ENCODE results near the gene ZC3H18. TPM values are rescaled to one million over a fixed set of nuclear protein-coding genes. Genes with fewer than 3 reads are reported as not detected.

The ZC3H18 gene
- total RNA-seq, 1 experiment from 2014 or later = 76.4 TPM

DNA sequence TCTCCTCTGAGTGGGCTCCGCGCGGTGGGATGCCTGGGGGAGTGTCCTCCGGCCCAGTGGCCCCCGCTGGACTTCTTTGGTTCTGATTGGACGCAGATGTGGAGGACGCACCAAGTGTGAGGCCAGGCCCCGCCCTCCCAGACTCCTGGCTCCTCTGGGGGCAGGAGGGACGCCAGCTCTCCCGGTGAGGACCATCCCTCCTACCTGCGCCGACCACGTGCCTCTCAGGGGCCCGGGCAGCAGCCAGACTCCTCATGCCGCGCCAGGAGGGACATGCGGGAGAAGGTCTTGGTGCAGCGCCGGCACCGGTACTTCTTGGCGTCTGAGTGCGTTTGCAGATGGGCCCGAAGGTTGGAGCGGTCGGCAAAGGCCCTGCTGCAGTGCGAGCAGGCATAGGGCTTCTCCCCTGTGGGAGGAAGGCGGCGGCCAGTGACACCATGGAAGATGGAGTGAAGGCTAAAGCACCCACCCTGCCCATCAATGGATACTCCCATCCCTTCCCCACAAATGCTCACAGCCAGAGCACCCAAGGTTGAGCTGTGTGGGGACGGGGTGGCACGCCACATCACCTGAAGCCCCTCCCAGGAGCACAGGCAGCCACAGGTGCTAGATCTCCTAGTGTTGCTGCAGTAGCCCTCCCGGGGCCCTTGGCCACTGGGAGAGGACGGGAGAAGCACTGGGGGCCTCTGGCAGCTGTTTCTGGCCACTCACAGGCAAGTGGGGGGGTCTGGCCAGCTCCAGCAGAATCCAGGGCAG is 108.2 kb downstream of the ZC3H18 start:
- BruUV-seq (replicated peaks) = no TSS peak
- no peak for DNase-seq
- peaks cover 16% of the 10 kb centered on the region for H3K4me1 ChIP-seq (replicated peaks; ENCODE audit: insufficient read depth)
- TF ChIP-seq EZH2 (IDR thresholded peaks at IDR 0.05; ENCODE audit: low read depth) = no peak
- TF ChIP-seq, protein P1, sequence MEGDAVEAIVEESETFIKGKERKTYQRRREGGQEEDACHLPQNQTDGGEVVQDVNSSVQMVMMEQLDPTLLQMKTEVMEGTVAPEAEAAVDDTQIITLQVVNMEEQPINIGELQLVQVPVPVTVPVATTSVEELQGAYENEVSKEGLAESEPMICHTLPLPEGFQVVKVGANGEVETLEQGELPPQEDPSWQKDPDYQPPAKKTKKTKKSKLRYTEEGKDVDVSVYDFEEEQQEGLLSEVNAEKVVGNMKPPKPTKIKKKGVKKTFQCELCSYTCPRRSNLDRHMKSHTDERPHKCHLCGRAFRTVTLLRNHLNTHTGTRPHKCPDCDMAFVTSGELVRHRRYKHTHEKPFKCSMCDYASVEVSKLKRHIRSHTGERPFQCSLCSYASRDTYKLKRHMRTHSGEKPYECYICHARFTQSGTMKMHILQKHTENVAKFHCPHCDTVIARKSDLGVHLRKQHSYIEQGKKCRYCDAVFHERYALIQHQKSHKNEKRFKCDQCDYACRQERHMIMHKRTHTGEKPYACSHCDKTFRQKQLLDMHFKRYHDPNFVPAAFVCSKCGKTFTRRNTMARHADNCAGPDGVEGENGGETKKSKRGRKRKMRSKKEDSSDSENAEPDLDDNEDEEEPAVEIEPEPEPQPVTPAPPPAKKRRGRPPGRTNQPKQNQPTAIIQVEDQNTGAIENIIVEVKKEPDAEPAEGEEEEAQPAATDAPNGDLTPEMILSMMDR (conservative IDR thresholded peaks at IDR 0.05) = no peak
- H3K36me3 ChIP-seq (ENCODE audit: low read depth) = no peaks in the 10 kb centered on the region
- H3K27ac ChIP-seq = 0 out of 2 replicates have a peak overlapping the region, but pooled peaks have one; percentile 3
- H3K4me2 ChIP-seq = no peak overlapping the region
- H2AFZ ChIP-seq = no peak overlapping the region
- H3K4me3 ChIP-seq = no peak overlapping the region
- no peaks in the 10 kb centered on the region for H3K9me3 ChIP-seq (ENCODE audit: insufficient read depth, low read depth)
- intact Hi-C loops (cut with micrococcal nuclease; ENCODE audit: unreplicated experiment) = no loop called here
- H3F3A ChIP-seq (ENCODE audit: insufficient read depth, low read depth) = peaks cover 8% of the 10 kb centered on the region; the same call in 1 of the 2 replicates
- no peaks in the 10 kb centered on the region for H3K79me2 ChIP-seq (ENCODE audit: low read depth)
- ChIA-PET POLR2A (ENCODE audit: unreplicated experiment) (no interaction called here), CTCF (no interaction called here)
- no peaks in the 10 kb centered on the region for H3K9me2 ChIP-seq (ENCODE audit: insufficient read depth)
- H3K27me3 ChIP-seq (ENCODE audit: insufficient read depth, low read depth) = no peaks in the 10 kb centered on the region
- no peaks in the 10 kb centered on the region; the same call in 1 of the 2 replicates for H4K20me1 ChIP-seq (ENCODE audit: insufficient read depth)

DNA sequence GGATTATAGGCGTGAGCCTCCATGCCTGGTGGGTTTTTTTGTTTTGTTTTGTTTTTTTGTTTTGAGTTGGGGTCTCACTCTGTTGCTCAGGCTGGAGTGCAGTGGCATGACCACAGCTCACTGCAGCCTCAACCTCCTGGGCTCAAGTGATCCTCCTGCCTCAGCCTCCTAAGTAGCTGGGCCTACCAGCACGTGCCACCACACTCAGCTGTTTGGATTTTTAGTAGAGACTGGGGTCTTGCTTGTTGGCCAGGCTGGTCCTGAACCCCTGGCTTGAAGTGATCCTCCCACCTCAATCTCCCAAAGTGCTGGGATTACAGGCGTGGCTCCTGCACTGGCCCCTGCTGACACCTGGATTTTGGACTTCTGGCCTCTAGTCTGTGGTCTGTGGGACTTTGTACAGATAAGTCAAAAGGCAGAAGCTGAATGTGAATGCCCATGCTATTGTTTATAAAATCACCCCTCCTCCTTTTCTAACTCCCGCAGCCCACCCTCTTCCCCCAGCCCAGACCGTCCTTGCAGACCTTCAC is 110.4 kb downstream of the ZC3H18 start:
- no peak for DNase-seq
- H3K36me3 ChIP-seq (ENCODE audit: low read depth) = no peaks in the 10 kb centered on the region
- POLR2A ChIA-PET (ENCODE audit: unreplicated experiment) = interaction anchor here (0.6 kb wide), 1 partner anchor 25 kb away, joined by 8 read pairs; no protein-coding TSS in a partner anchor
- peaks cover 9% of the 10 kb centered on the region; the same call in 1 of the 2 replicates for H3F3A ChIP-seq (ENCODE audit: insufficient read depth, low read depth)
- no peak overlapping the region for H3K27ac ChIP-seq
- no peaks in the 10 kb centered on the region for H3K79me2 ChIP-seq (ENCODE audit: low read depth)
- no peaks in the 10 kb centered on the region; the same call in 1 of the 2 replicates for H4K20me1 ChIP-seq (ENCODE audit: insufficient read depth)
- no peak overlapping the region for H3K4me2 ChIP-seq
- no TSS peak for BruUV-seq (replicated peaks)
- TF ChIP-seq, protein P1 (conservative IDR thresholded peaks at IDR 0.05) = no peak
- TF ChIP-seq EZH2 (IDR thresholded peaks at IDR 0.05; ENCODE audit: low read depth) = no peak
- intact Hi-C loops (cut with micrococcal nuclease; ENCODE audit: unreplicated experiment) = loop anchor here (10.0 kb wide), 1 partner anchor 226 kb away; the partner anchor contains the start of gene ZFPM1
- peaks cover 20% of the 10 kb centered on the region for H3K4me1 ChIP-seq (replicated peaks; ENCODE audit: insufficient read depth)
- H3K9me2 ChIP-seq (ENCODE audit: insufficient read depth) = no peaks in the 10 kb centered on the region
- no peak overlapping the region for H2AFZ ChIP-seq
- no peak overlapping the region for H3K4me3 ChIP-seq
- CTCF ChIA-PET = no interaction called here
- H3K9me3 ChIP-seq (ENCODE audit: insufficient read depth, low read depth) = no peaks in the 10 kb centered on the region
- no peaks in the 10 kb centered on the region for H3K27me3 ChIP-seq (ENCODE audit: insufficient read depth, low read depth)

DNA sequence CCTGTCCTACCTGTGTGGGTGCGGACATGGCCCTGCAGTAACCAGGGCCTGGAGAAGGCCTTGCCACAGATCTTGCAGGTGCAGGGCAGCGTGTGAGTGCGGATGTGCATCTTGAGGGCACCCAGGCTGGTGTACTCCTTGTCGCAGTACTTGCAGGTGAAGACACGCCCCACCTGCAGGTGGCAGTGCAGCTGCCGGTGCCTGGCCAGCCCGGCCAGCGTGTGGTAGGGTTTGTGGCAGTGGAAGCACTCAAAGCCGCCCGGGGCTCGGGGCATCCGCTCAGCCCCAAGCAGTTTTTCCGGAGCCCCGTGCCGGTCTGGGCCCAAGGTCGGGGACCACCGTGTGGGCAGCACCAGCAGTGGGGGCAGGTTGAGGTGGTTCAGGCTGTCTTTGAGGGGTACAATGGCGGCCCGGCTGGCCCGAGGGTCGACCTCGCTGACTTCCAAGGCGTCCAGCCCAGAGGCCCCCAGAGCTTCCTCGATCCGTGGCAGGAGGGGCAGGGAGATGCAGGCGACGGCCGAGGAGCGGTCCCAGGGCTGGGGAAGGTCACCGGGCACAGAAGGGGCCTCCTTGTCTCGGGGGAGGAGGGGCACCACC is 111.0 kb downstream of the ZC3H18 start:
- Histone ChIP-seq H3K36me3 (ENCODE audit: low read depth) (no peaks in the 10 kb centered on the region), H3F3A (ENCODE audit: insufficient read depth, low read depth) (peaks cover 11% of the 10 kb centered on the region; the same call in 1 of the 2 replicates), H4K20me1 (ENCODE audit: insufficient read depth) (no peaks in the 10 kb centered on the region; the same call in 1 of the 2 replicates), H3K79me2 (ENCODE audit: low read depth) (no peaks in the 10 kb centered on the region), H2AFZ (no peak overlapping the region), H3K27ac (no peak overlapping the region), H3K9me3 (ENCODE audit: insufficient read depth, low read depth) (no peaks in the 10 kb centered on the region), H3K9me2 (ENCODE audit: insufficient read depth) (no peaks in the 10 kb centered on the region), H3K4me2 (no peak overlapping the region), H3K4me1 (replicated peaks; ENCODE audit: insufficient read depth) (peaks cover 22% of the 10 kb centered on the region), H3K27me3 (ENCODE audit: insufficient read depth, low read depth) (no peaks in the 10 kb centered on the region), H3K4me3 (no peak overlapping the region)
- no TSS peak for BruUV-seq (replicated peaks)
- no peak for TF ChIP-seq EZH2 (IDR thresholded peaks at IDR 0.05; ENCODE audit: low read depth)
- TF ChIP-seq, protein P1 (conservative IDR thresholded peaks at IDR 0.05) = peak; percentile 57
- CTCF ChIA-PET = interaction anchor here (0.6 kb wide), 1 partner anchor 371 kb away, joined by 5 read pairs; no protein-coding TSS in a partner anchor
- POLR2A ChIA-PET (ENCODE audit: unreplicated experiment) = no interaction called here
- DNase-seq = peak; percentile 36 to 40
- intact Hi-C loops (cut with micrococcal nuclease; ENCODE audit: unreplicated experiment) = loop anchor here (10.0 kb wide), 1 partner anchor 226 kb away; the partner anchor contains the start of gene ZFPM1

Other genes starting within 250 kb of the ZC3H18 start
- gene ZNF469, start 187.4 kb upstream of the ZC3H18 start, total RNA-seq (2021) = 9.8 and 16.1 TPM in 2 replicates
- 19.7 and 20.0 TPM in 2 replicates for gene ZFPM1, start 117.1 kb upstream of the ZC3H18 start, total RNA-seq (2021)
- not detected in 2 replicates for gene IL17C, start 68.2 kb downstream of the ZC3H18 start, total RNA-seq (2021)
- 6.3 and 8.0 TPM in 2 replicates for gene CYBA, start 80.7 kb downstream of the ZC3H18 start, total RNA-seq (2021)
- 146 and 168 TPM in 2 replicates for gene MVD, start 92.7 kb downstream of the ZC3H18 start, total RNA-seq (2021)
- 1.3 and 2.0 TPM in 2 replicates for gene SNAI3, start 116.1 kb downstream of the ZC3H18 start, total RNA-seq (2021)
- 25.6 and 29.4 TPM in 2 replicates for gene RNF166, start 136.0 kb downstream of the ZC3H18 start, total RNA-seq (2021)
- gene CTU2, start 136.1 kb downstream of the ZC3H18 start, total RNA-seq (2021) = 20.0 and 38.0 TPM in 2 replicates
- 391 and 426 TPM in 2 replicates for gene PIEZO1, start 214.8 kb downstream of the ZC3H18 start, total RNA-seq (2021)
- gene CDT1, start 233.4 kb downstream of the ZC3H18 start, total RNA-seq (2021) = 73.2 and 95.4 TPM in 2 replicates
- gene APRT, start 241.5 kb downstream of the ZC3H18 start, total RNA-seq (2021) = 213 and 226 TPM in 2 replicates